ENCODE measurements around the gene AKIRIN2.
A peak's percentile ranks its signal among the peaks of the same experiment; 100 is the strongest.
"Not testable (repeated sequence)": the region's sequence is repeated elsewhere in the genome, so short reads cannot be mapped to it uniquely, and the experiment has no call there.

Gene AKIRIN2

DNA sequence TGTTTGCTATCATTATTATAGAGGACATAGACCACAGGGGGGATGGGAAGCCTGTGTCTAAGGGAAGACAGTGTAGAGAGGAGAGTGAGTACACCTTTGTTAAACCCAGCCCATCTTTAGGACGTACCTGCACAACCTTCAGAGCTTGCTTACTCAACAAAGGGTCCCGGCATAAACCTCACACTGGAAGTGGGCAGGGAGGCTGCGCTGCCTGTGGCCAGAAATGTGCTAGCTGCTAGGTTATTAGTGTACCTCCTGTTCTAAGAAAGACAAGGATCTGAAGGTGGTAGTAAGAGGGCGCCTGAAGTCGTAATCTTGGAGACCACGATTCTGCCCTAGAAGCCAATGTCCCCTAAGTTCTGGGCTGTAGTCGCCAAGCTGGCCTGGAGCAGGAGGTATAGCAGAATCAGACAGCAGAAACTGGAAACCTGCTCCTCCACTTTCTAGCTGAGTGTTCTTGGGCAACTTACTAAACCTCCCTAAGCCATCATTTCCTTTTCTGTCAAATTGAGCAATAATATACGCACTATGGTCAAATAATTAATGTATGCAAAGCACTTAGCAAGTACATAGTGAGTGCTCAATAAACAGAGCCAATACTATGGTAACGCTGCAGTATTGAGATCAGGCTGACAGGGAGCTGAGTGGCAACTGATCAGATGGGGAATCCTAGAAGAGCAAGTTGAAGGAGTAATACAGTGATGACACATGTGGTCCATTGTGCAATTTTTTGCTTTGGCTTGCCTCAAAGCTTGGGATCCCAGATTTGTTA is 16.8 kb upstream of the AKIRIN2 start:
- no peak for DNase-seq

DNA sequence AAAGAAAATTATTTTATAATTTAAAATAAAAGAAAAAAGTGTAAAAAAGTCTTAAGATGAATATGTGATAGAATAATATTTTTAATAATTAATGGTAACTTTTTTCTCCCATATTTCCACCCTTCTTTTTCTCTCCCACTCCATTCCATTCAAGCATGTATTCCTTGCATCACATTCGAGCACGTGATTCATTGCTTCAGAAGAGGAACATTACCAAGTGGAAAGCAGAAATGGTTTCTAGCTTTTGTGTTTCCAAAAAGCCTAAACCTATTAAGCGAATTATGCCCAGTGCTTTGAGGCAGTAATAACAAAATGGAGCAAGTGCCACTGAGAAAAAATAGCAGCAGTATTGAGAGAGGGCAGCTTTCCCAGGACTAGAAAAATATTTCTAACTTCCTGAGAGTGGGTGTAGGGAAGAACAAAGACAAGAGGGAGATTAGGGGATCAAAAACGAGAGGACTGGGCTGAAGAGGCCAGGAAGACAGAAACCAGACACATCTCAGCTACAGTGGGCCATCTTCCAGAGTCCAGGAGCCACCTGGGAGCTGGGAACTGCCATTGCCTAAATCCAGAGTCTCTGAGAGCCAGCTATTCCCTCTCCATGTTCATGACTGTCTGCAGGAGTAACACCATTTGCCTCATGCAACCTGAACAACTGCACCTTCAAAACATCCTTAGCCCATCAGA is 15.0 kb upstream of the AKIRIN2 start:
- DNase-seq = no peak

DNA sequence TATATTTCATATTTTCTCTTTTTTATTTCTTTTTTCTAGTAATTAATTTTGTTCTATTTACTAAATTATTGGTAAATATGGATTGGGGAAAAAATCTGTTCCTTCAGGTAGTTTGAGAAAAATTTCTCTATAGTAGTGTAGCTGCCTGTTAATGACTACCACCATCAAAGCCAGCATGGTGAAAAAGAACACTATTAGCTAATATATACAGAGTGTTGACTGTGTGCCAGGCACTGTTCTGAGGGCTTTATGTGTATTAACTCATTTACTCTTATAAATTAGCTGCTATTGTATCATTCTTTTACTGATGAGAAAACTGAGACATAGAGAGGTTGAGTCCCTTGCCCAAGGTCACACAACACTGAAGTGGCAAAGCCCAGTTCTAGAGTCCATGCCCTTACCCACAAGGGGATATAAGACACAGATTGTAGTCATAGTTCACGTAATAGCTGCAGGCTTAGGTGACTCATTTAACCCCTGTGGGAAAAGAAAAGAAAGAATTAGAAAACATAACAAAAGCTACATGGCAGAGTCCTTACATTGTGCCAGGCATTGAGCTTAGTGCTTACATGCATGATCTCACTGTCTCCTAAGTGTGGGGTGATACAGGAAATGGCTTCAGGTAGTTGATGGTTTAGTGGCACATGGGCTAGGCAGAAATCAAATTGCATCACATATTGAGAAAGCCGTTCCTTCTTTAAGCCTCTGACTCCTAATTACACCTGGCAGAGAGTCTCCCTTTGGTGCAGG is 12.2 kb upstream of the AKIRIN2 start:
- no peak for DNase-seq

DNA sequence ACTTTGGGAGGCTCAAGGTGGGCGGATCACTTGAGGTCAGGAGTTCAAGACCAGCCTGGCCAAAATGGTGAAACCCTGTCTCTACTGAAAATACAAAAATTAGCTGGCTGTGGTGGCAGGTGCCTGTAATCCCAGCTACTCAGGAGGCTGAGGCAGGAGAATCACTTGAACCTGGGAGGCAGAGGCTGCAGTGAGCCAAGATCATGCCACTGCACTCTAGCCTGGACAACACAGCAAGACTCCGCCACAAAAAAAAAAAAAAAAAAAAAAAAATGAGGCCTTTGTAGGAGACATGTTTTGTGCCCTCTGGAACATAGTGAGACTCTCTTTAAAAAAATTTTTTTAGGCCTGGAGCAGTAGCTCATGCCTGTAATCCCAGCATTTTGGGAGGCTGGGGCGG is 10.7 kb upstream of the AKIRIN2 start:
- not testable (repeated sequence) for DNase-seq

DNA sequence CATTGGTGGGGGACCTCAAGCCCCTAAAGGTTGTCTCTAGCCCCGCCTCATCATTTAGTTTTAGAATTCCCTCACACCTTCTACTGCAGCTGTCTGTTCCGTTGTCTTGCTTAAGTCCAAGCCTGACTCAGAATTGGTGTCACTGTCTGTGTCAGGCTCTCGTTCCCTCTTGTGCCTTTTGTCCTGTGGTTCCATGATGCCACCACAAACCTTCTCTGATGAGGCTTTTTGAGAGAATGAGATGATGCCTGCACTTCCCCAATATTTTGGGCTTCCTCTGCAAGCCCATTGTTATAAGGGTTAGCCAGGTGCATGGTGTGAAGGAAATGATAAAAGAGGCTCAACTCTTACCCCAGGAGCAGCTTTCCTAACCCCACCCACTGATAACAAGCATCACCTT is 8.1 kb upstream of the AKIRIN2 start:
- DNase-seq = no peak

DNA sequence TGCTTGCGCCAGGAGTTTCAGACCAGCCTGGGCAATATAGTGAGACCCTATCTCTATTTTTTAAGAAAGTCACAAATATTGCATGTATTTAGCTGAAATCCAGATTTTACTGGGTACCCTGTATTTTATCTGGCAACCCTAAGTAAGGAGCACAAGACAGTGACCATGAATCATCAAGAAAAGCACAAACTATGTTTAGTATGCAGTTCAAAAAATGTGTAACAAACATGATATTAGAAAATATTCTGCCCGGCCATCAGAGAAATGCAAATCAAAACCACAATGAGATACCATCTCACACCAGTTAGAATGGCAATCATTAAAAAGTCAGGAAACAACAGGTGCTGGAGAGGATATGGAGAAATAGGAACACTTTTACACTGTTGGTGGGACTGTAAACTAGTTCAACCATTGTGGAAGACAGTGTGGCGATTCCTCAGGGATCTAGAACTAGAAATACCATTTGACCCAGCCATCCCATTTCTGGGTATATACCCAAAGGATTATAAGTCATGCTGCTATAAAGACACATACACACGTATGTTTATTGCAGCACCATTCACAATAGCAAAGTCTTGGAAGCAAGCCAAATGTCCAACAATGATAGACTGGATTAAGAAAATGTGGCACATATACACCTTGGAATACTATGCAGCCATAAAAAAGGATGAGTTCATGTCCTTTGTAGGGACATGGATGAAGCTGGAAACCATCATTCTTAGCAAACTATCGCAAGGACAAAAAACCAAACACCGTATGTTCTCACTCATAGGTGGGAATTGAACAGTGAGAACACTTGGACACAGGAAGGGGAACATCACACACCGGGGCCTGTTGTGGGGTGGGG is 6.8 kb upstream of the AKIRIN2 start:
- DNase-seq = not testable (repeated sequence)

DNA sequence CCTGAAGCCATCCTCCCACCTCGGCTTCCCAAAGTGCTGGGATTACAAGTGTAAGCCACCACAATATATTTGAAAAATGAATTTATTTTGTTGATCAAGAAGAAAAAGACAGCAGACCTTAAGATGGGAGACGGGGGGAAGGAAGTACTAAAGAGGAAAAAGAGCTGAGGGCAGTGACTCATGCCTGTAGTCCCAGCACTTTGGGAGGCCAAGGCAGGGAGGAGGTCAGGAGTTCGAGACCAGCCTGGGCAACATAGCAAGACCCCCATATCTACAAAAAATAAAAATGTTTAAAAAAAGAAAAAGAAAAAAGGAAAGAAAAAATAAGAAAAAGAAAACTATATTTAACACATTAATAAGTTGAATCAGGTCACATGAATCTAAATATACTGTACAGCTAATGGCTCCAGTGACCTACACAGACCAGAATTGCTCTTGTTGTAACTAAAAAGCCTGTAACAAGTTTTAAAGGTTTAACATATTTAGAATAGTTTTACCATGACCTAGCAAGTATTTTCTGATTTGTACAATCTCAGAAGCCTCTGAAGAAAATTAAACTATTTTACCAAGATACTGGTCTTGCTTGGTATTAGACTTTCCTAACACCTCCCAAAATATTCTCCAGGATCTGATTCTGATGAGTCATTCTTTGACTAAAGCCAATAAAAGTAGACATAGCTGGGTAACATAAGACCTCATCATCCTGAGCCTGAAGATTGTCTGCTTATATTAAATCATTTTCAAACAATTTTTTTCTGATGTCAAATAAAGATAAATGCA is 4.3 kb upstream of the AKIRIN2 start:
- no peak for DNase-seq

DNA sequence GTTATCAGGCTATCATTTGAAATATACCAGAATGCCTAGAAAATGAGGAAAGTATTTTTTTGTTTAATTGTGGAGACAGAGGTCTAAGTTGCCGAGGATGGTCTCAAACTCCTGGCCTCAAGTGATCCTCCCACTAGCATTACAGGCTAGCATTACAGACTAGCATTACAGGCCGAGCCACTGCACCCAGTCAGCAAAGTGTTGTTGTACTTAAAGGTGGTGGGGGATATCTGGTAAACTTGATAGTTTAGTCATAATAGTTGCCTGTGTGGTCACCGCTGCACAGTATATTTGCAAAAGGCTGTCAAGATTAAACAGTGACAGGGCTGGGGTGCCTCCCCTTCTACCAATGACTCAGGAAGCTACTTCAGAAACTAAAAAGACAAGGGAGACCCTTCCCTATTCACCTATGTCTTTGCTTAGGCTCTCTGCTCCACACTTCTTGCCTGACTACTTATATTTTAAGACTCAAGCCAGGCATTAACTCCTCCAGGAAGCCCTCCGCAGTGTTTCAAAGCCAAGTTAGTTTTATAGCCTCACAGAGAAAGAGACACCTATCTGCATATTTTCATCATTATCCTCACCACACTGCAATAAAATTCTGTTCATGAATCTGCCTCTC is 3.1 kb upstream of the AKIRIN2 start:
- DNase-seq = no peak

DNA sequence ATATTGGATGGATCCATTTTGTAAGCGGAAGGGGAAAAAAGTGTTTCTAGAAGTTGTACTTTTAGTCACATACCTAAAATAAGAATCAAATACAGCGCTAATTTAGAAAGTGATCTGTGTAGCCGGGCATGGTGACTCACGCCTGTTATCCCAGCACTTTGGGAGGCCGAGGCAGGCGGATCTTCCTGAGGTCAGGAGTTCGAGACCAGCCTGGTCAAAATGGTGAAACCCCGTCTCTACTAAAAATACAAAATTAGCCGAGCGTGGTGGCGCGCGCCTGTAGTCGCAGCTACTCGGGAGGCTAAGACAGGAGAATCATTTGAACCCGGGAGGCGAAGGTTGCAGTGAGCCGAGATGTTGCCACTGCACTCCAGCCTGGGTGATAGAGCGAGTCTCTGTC is 1.0 kb upstream of the AKIRIN2 start:
- DNase-seq = not testable (repeated sequence)

DNA sequence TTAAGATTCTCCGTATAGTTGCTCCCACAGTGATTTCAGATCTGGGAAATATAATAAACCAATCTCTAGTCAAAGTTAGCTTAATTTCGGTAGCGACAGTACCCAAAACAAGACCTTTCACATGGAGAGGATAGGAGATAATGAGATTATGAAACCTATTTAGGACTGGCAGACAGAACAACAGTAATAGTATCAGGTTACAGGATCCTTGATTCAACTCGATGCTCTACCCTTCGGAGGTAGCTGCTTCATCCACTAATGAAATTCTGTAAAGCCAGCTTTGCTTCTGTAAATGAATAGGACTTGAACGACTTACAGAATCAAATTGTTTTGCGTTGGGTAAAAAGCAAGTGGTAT is 534 bp upstream of the AKIRIN2 start:
- DNase-seq = peak; percentile 5

DNA sequence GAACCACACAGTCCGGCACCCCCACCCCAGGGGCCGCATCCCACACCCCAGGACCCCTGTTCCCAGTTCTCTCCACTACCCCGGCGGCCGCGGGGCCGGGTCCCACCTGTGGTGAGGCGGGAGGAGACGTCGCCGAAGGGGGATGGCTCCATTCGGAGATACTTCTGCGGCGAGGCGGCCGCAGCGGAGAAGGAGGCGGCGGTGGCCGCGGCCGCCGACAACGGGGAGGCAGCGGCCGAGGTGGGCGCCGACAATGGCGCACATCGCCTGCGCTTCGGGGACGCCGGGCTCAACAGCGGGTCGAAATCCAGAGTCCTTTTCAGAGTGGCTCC is 723 bp downstream of the AKIRIN2 start:
- peak; percentile 25 for DNase-seq

DNA sequence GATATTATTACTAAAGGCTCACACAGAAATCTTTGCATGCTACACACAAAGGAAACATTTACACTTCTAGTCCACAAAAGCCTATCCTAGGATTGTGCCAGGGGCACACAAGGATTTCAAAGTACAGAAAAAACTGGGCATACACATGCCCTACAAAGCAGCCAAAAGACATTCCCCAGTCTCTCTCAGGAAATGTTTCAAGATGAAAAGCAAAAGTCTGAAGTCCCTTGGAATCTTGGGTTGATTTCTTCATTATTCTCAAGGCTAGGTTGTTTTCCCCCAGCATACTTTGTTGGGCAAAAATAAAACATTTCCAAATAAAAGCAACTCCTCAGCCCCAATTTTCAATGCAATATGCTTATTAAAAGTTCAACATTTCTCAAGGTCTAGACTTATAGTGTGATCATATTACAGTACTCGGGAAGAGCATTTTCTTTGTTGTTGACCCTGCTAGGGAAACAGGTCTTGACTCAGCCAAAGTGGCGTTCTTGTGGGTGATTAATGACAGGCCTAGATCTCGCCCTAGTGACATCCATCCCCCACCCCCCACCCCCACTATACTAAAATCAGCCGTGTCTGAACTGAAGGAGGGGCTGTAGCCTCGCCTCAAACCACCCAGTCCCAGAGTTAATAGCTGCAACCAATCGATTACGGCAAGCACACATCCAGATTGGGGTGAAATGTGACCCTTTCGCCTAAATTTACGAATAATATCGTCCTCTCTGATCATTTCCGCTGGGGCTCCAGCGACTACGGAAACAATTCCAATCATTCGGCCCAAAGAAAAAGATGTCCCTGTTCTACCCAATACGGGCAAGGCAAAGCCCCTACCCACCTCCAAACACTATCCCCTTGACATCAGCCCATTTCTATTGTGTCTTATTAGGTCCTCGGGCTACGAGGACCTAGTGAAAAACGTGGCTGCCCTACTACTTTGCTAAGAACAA is 1.4 kb downstream of the AKIRIN2 start:
- DNase-seq = peak; percentile 50

DNA sequence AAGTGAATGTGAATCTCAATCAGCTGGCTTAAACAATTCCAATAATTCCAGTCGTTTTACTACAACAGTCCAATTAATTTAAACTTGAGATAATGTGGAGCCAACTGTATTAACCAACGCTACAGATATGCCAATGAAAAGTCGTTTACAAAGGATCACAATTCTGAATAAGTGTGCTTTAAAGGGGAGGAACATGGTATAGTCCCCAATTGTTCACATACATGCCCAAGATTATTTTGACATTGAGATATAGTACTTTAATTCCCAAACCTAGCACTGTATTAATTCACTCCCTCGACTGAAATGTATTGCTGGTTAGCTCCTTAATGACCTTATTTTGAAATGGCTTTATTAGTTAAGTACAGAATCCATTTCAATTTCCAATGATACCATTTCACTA is 2.5 kb downstream of the AKIRIN2 start:
- DNase-seq = no peak

DNA sequence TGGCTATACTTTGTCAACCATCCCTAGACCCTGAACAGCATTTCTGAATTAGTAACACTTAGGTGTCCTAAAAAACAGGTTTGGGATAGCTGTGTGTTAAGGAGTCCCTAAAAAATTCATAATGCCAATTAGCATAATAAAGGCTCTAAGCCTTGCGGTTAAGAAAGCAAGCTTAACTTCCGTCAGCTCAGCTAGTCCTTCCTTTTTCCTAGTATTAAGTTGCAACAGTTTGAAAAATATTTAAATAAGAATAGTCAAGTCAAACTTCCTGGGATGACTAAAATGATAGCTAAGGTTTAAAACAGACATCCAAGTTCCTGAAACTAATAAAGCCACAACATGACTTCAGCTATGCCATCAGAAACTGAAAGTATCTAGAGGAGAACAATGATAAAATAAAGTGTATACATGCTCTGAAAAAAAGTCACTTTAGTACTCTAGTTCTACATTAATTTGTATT is 3.5 kb downstream of the AKIRIN2 start:
- no peak for DNase-seq

DNA sequence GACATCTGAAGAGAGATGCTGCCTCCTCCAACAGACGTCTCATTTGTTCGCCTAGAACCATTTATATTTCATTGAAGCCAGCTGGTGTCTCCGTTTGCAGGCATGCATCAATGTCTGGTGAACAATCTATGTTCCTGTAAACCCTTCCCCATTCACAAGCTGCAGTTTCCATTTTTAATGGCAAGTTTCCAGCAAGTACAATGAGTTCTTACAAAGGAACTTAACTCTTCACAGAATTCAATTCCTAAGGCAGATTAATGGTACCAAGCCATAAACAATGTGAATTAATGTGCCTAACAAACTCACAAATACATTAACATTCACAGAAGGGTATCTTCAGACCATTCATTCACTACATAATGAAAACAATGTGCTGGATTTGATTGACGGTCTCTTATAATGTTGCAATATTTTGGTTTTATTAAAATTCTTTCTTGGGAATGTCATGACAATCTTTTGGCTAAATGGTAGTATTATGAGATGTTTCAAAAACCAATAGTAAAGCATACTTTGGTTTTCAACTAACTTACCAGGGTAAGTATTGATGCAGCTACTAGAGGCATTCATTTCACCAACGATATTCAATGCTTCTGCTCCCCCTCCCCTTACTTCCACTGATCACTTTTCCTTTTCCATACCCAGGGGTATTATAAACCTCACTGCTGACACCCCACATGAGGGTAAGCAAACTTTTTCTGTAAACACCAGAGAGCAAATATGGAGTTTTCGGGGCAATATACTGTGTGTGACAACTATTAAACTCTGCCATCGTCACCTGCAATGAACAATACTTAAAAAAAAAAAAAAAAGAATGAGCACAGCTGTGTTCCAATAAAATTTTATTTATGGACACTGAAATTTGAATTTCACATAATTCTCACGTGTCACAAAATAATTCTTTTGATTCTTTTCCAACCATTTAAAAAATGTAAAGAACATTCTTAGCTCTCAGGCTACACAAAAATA is 4.2 kb downstream of the AKIRIN2 start:
- peak; percentile 20 for DNase-seq

DNA sequence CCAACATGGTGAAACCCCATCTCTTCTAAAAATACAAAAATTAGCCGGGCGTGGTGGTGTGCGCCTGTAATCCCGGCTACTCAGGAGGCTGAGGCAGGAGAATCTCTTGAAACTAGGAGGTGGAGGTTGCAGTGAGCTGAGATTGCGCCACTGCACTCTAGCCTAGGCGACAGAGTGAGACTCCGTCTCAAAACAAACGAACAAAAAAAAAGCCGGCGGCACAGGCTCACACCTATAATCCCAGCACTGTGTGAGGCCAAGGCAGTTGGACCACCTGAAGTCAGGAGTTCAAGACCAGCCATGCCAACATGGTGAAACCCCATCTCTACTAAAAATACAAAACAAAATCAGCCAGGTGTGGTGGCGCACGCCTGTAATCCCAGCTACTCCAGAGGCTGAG is 5.2 kb downstream of the AKIRIN2 start:
- DNase-seq = not testable (repeated sequence)

DNA sequence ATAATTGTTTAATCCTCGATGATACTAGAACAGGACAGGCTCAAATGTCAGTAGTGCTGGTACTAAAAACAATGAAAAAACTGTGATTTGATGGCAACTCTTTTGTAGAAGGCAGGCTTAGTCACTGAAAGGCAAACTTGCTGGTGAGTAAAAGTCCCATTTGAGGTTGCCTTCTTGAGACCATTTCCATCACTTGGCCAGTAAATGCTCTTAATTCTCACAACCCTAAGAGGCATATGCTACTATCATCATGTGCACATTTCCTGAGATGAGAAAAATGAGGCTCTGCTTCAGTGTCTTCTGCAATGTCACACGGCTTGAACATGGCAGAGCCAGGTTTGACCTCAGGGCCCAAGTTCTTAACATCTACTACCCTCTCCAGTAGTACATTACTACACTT is 9.9 kb downstream of the AKIRIN2 start:
- DNase-seq = no peak

DNA sequence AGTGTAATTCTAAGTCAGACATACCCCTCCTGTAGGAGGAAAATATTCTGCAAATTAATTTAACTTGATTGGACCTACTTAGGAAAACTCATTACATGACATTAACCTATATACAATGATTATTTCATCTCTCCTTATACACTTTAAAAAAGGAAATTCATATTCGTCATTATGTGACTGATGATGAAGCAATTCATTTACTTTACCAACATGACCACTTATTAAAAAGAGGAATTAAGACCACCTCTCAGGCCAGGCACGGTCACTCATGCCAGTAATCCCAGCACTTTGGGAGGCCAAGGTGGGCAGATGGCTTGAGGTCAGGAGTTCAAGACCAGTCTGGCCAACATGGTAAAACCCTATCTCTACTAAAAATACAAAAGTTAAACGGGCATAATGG is 11.6 kb downstream of the AKIRIN2 start:
- no peak for DNase-seq

DNA sequence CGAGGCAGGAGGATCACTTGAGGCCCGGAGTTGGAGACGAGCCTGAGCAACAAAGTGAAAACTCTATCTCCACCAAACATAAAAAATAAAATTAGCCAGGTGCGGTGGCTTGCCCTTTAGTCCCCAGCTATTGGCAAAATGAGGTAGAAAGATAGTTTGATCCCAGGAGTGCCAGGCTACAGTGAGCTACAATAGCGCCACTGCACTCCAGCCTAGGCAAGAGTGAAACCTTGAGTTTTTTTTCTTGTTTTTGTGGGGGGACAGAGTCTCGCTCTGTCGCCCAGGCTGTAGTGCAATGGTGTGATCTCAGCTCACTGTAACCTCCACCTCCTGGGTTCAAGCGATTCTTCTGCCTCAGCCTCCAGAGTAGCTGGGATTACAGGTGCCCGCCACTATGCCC is 14.1 kb downstream of the AKIRIN2 start:
- DNase-seq = not testable (repeated sequence)
